ENCODE measurements around the gene SPRTN. TPM values are rescaled to one million over a fixed set of nuclear protein-coding genes. Genes with fewer than 3 reads are reported as not detected.
A peak's percentile ranks its signal among the peaks of the same experiment; 100 is the strongest.

Gene SPRTN
- total and polyA plus RNA-seq, 2 donors (not counting 1 experiment from before 2014, with no cell fraction given): 3.5 to 13.4 TPM

GRCh38 chr1:231340328-231341013, 2.4 kb downstream of the SPRTN start:
- peaks cover 71% of the 10 kb centered on the region for H3K79me2 ChIP-seq (ENCODE audit: control insufficient read depth, insufficient read depth, low read length)
- H3K27ac Mint-ChIP-seq: peak overlapping the region; percentile 6
- peaks cover 26 to 30% of the 10 kb centered on the region in 2 donors for H3K4me1 ChIP-seq (ENCODE audit: control insufficient read depth in 2 of 2, insufficient read depth in 2 of 2, low read length in 2 of 2)
- TF ChIP-seq, protein P1, sequence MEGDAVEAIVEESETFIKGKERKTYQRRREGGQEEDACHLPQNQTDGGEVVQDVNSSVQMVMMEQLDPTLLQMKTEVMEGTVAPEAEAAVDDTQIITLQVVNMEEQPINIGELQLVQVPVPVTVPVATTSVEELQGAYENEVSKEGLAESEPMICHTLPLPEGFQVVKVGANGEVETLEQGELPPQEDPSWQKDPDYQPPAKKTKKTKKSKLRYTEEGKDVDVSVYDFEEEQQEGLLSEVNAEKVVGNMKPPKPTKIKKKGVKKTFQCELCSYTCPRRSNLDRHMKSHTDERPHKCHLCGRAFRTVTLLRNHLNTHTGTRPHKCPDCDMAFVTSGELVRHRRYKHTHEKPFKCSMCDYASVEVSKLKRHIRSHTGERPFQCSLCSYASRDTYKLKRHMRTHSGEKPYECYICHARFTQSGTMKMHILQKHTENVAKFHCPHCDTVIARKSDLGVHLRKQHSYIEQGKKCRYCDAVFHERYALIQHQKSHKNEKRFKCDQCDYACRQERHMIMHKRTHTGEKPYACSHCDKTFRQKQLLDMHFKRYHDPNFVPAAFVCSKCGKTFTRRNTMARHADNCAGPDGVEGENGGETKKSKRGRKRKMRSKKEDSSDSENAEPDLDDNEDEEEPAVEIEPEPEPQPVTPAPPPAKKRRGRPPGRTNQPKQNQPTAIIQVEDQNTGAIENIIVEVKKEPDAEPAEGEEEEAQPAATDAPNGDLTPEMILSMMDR (IDR thresholded peaks at IDR 0.05): no peak
- no peak overlapping the region for H3K4me2 ChIP-seq (replicated peaks; ENCODE audit: low read depth, low read length, poor library complexity, severe bottlenecking)
- ATAC-seq (ENCODE audit: low read depth) (no peak), DNase-seq (no peak)
- intact Hi-C loops (cut with micrococcal nuclease): no loop called here
- H3K27ac ChIP-seq (ENCODE audit: low read length in 2 of 2): no peak overlapping the region
- no peaks in the 10 kb centered on the region for H3K27me3 ChIP-seq (replicated peaks in 1 of 4; ENCODE audit: control extremely low read depth in 1 of 4, control insufficient read depth in 3 of 4, insufficient read depth in 4 of 4, low read length in 3 of 4)
- WGBS (ENCODE audit: insufficient coverage): 100% methylated on average over 6 of the region's 6 CpGs
- H3K4me3 Mint-ChIP-seq: no peak overlapping the region
- CTCF ChIA-PET: interaction anchor here (1.0 to 2.5 kb wide), 3 partner anchors 25 to 266 kb away, joined by 3 to 7 read pairs (median 4); no protein-coding TSS in a partner anchor
- H4K20me1 ChIP-seq (ENCODE audit: control insufficient read depth, insufficient read depth, low read length, poor library complexity, severe bottlenecking): peaks cover 22% of the 10 kb centered on the region
- H3K36me3 ChIP-seq (replicated peaks in 1 of 2; ENCODE audit: control extremely low read depth in 1 of 2, control insufficient read depth in 1 of 2, extremely low read depth in 1 of 2, insufficient read depth in 2 of 2, low read length in 1 of 2): peaks cover 4 to 11% of the 10 kb centered on the region in 2 experiments
- POLR2A ChIA-PET: no interaction called here
- H3K9me3 Mint-ChIP-seq (ENCODE audit: insufficient read depth): no peaks in the 10 kb centered on the region
- H3K9me3 ChIP-seq (ENCODE audit: control extremely low read depth in 1 of 3, control insufficient read depth in 2 of 3, insufficient read depth in 1 of 3, low read length in 2 of 3): peaks cover 0 to 10% (median 0%) of the 10 kb centered on the region in 3 donors
- H3K27me3 Mint-ChIP-seq: peaks cover 3% of the 10 kb centered on the region
- H3K4me1 Mint-ChIP-seq: peaks cover 36% of the 10 kb centered on the region
- no peak overlapping the region for H3K4me3 ChIP-seq (ENCODE audit: control extremely low read depth in 1 of 5, extremely low read depth in 1 of 5, insufficient read depth in 1 of 5, low read depth in 2 of 5, low read length in 4 of 5)
- no peak overlapping the region for H2AFZ ChIP-seq (ENCODE audit: insufficient read depth, low read depth, low read length, poor library complexity, severe bottlenecking)
- H3K9ac ChIP-seq (ENCODE audit: low read length): no peak overlapping the region

DNA sequence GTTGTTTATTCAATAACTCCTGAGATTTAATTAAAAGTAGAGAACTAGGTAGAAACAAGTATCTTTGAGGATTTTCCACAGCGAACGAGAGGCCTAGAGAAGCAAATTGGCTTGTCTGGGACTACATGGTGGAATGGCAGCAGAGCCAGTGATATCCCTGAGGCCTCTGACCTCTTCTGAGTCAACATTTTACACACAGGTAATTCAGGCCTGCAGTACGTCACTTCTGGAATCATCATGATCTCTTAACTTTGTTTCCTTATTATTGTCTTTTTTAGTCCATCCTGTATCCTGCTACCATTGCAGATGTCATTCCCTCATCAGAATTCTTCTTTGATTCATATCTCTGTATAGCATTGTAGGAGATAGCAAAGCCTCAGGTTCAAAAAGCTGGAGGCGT, 9.9 kb downstream of the SPRTN start:
- no peak overlapping the region for H3K4me3 Mint-ChIP-seq
- H3K36me3 ChIP-seq (replicated peaks in 1 of 2; ENCODE audit: control extremely low read depth in 1 of 2, control insufficient read depth in 1 of 2, extremely low read depth in 1 of 2, insufficient read depth in 2 of 2, low read length in 1 of 2): peaks cover 0 to 63% of the 10 kb centered on the region in 2 experiments
- H3K9ac ChIP-seq (ENCODE audit: low read length): no peak overlapping the region
- H2AFZ ChIP-seq (ENCODE audit: insufficient read depth, low read depth, low read length, poor library complexity, severe bottlenecking): no peak overlapping the region
- peaks cover 21% of the 10 kb centered on the region for H3K79me2 ChIP-seq (ENCODE audit: control insufficient read depth, insufficient read depth, low read length)
- no peak overlapping the region for H3K4me3 ChIP-seq (ENCODE audit: control extremely low read depth in 1 of 5, extremely low read depth in 1 of 5, insufficient read depth in 1 of 5, low read depth in 2 of 5, low read length in 4 of 5)
- ChIA-PET CTCF (no interaction called here), POLR2A (no interaction called here)
- no peaks in the 10 kb centered on the region for H3K9me3 ChIP-seq (ENCODE audit: control extremely low read depth in 1 of 3, control insufficient read depth in 2 of 3, insufficient read depth in 1 of 3, low read length in 2 of 3)
- no peaks in the 10 kb centered on the region for H3K27me3 Mint-ChIP-seq
- no peaks in the 10 kb centered on the region for H3K27me3 ChIP-seq (replicated peaks in 1 of 4; ENCODE audit: control extremely low read depth in 1 of 4, control insufficient read depth in 3 of 4, insufficient read depth in 4 of 4, low read length in 3 of 4)
- H3K27ac ChIP-seq (ENCODE audit: low read length in 2 of 2): no peak overlapping the region
- no peaks in the 10 kb centered on the region for H3K4me1 Mint-ChIP-seq
- H3K4me2 ChIP-seq (replicated peaks; ENCODE audit: low read depth, low read length, poor library complexity, severe bottlenecking): no peak overlapping the region
- no peak overlapping the region for H3K27ac Mint-ChIP-seq
- ATAC-seq (ENCODE audit: low read depth) (no peak), DNase-seq (no peak)
- 100% methylated on average over 2 of the region's 4 CpGs for WGBS (ENCODE audit: insufficient coverage)
- no peaks in the 10 kb centered on the region for H3K4me1 ChIP-seq (ENCODE audit: control insufficient read depth in 2 of 2, insufficient read depth in 2 of 2, low read length in 2 of 2)
- H3K9me3 Mint-ChIP-seq (ENCODE audit: insufficient read depth): no peaks in the 10 kb centered on the region
- no peak for TF ChIP-seq EZH2 (IDR thresholded peaks at IDR 0.05; ENCODE audit: borderline replicate concordance, insufficient read depth, low read depth, low read length, poor library complexity, severe bottlenecking)
- TF ChIP-seq, protein P1 (IDR thresholded peaks at IDR 0.05): no peak
- intact Hi-C loops (cut with micrococcal nuclease): no loop called here
- H4K20me1 ChIP-seq (ENCODE audit: control insufficient read depth, insufficient read depth, low read length, poor library complexity, severe bottlenecking): peaks cover 7% of the 10 kb centered on the region
